Muscle of leg (tissue), 11 donors: ENCODE results near the gene OR10AD1. TPM values are rescaled to one million over a fixed set of nuclear protein-coding genes. Genes with fewer than 3 reads are reported as not detected.
A peak's percentile ranks its signal among the peaks of the same experiment; 100 is the strongest.

Experiments used
- DNase-seq: peaks from one replicate; pipeline ENCODE4 v3.0.0; 2013
- H3K27ac ChIP-seq: one replicate; pipeline ENCODE4 v1.5.1; 2013; ENCODE audit warnings: mild to moderate bottlenecking, low read length, control low read depth
- H3K27me3 ChIP-seq: one replicate; pipeline ENCODE4 v1.6.1; 2013; ENCODE audit warnings: low read length; ENCODE audit not compliant: control insufficient read depth, insufficient read depth
- H3K36me3 ChIP-seq: one replicate; pipeline ENCODE4 v1.6.1; 2013; ENCODE audit warnings: low read length; ENCODE audit not compliant: control insufficient read depth, insufficient read depth
- H3K4me1 ChIP-seq: one replicate; pipeline ENCODE4 v1.6.1; 2013; ENCODE audit warnings: low read length; ENCODE audit not compliant: control insufficient read depth, insufficient read depth
- H3K4me3 ChIP-seq: one replicate; pipeline ENCODE4 v1.5.1; 2013; ENCODE audit warnings: low read length, control low read depth
- H3K9me3 ChIP-seq: replicated peaks from 2 replicates; pipeline ENCODE4 v1.6.1; 2013; ENCODE audit warnings: low read depth, low read length; ENCODE audit not compliant: control insufficient read depth
- WGBS: methylation state at CpG from one replicate; pipeline ENCODE4 v1.1.5; 2013; ENCODE audit warnings: missing lambda C conversion rate; ENCODE audit not compliant: insufficient coverage; 5-methylcytosine and 5-hydroxymethylcytosine counted together
- polyA plus RNA-seq, 8 donors: library from polyadenylated mRNA; unstranded; fragments of 120-200 nt; gene quantifications; one replicate each; pipeline versions ENCODE4 v1.2.1 to v1.2.3, GENCODE V29; 2013; ENCODE audit warnings: inconsistent platforms in 1 of 8, low replicate concordance in 1 of 8; ENCODE audit not compliant: insufficient read length in 8 of 8, insufficient read depth in 1 of 8
- total RNA-seq: library from RNA; stranded (reverse); fragments of 120-200 nt; gene quantifications from one replicate; pipeline ENCODE4 v1.2.4, GENCODE V29; 2013

The OR10AD1 gene
- total and polyA plus RNA-seq, 9 donors, result 0.12 to 0.22 (median 0.15) TPM; not detected in 6

GRCh38 chr12:48193623-48194022, 9.5 kb downstream of the OR10AD1 start:
- H3K27ac ChIP-seq, result no peak overlapping the region
- no peak overlapping the region for H3K4me3 ChIP-seq
- DNase-seq, result no peak
- no CpG with 5 or more reads among the region's 2 CpGs for WGBS
- no peaks in the 10 kb centered on the region for H3K9me3 ChIP-seq
- H3K36me3 ChIP-seq, result no peaks in the 10 kb centered on the region
- H3K4me1 ChIP-seq, result peaks cover 8% of the 10 kb centered on the region
- peaks cover 2% of the 10 kb centered on the region for H3K27me3 ChIP-seq

- H3K27me3 ChIP-seq, result peaks cover 8% of the 10 kb centered on the region
- no peaks in the 10 kb centered on the region for H3K9me3 ChIP-seq
- H3K36me3 ChIP-seq, result no peaks in the 10 kb centered on the region
- H3K4me3 ChIP-seq, result no peak overlapping the region
- H3K27ac ChIP-seq, result no peak overlapping the region
- no CpG with 5 or more reads among the region's 1 CpG for WGBS
- DNase-seq, result no peak
- peaks cover 7% of the 10 kb centered on the region for H3K4me1 ChIP-seq
Observed at GRCh38 chr12:48192861-48193260, 10.2 kb downstream of the OR10AD1 start.

GRCh38 chr12:48191096-48191495, 12.0 kb downstream of the OR10AD1 start:
- H3K36me3 ChIP-seq, result no peaks in the 10 kb centered on the region
- no peak overlapping the region for H3K27ac ChIP-seq
- no peak overlapping the region for H3K4me3 ChIP-seq
- DNase-seq, result no peak
- H3K4me1 ChIP-seq, result no peaks in the 10 kb centered on the region
- H3K27me3 ChIP-seq, result peaks cover 16% of the 10 kb centered on the region
- no peaks in the 10 kb centered on the region for H3K9me3 ChIP-seq

GRCh38 chr12:48189331-48190125, 13.6 kb downstream of the OR10AD1 start:
- Histone ChIP-seq H3K4me3 (no peak overlapping the region), H3K27me3 (peaks cover 32% of the 10 kb centered on the region), H3K9me3 (no peaks in the 10 kb centered on the region), H3K4me1 (peaks cover 5% of the 10 kb centered on the region), H3K27ac (no peak overlapping the region), H3K36me3 (no peaks in the 10 kb centered on the region)
- DNase-seq, result peak; percentile 80
- WGBS, result 0% methylated on average over 1 of the region's 6 CpGs

- H3K27ac ChIP-seq, result no peak overlapping the region
- DNase-seq, result no peak
Observed at GRCh38 chr12:48187916-48188695, 15.0 kb downstream of the OR10AD1 start.

DNA sequence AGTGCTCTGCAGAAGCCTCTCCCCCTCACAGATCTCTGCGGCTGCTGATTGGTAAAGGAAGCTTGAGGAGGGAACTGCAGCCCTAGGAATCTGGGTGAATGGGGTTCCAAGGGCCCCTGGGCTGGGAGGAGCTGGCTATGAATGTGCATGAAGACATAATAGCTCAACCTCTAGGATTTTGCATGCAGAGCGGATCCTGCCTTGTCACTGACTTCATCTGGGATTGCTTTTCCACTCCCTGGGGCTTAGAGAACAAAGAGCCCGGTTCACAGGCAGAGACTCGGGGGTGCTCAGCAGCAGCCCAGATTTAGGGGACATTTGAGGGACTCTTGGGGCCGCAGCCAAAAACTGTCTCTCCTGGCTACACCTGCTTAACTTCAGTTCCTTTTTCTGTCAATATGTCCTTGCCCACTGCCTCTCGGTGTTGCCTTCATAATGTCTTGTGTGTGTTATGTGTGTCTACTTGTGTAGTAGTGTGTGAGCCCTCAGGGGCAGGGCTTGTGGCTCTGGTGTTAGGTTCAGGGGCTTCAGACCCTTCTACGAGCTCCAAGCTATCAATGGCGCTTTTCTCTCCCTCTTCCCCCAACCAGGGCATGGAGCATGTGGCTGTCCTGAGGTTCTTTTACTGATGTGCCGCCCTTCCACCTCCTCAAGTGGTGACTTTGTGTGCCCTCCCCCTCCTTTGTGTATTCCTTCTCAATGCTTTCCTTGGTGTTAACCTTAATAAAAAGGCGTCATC, 17.7 kb downstream of the OR10AD1 start:
- Histone ChIP-seq H3K27ac (no peak overlapping the region), H3K4me1 (peaks cover 24% of the 10 kb centered on the region), H3K9me3 (no peaks in the 10 kb centered on the region), H3K36me3 (no peaks in the 10 kb centered on the region), H3K4me3 (no peak overlapping the region), H3K27me3 (peaks cover 65% of the 10 kb centered on the region)
- 26% methylated on average over 4 of the region's 10 CpGs for WGBS
- DNase-seq, result no peak

More at GRCh38 chr12:48187916-48188695, 15.0 kb downstream of the OR10AD1 start:
- Histone ChIP-seq H3K36me3 (no peaks in the 10 kb centered on the region), H3K27me3 (peaks cover 44% of the 10 kb centered on the region), H3K9me3 (no peaks in the 10 kb centered on the region), H3K4me3 (no peak overlapping the region), H3K4me1 (peaks cover 18% of the 10 kb centered on the region)
- 80% methylated on average over 7 of the region's 10 CpGs for WGBS

GRCh38 chr12:48184549-48184922, 18.6 kb downstream of the OR10AD1 start:
- H3K9me3 ChIP-seq, result no peaks in the 10 kb centered on the region
- 3% methylated on average over 15 of the region's 20 CpGs for WGBS
- no peaks in the 10 kb centered on the region for H3K36me3 ChIP-seq
- DNase-seq, result no peak
- H3K27ac ChIP-seq, result no peak overlapping the region
- H3K27me3 ChIP-seq, result peaks cover 65% of the 10 kb centered on the region
- peak overlapping the region; percentile 20 for H3K4me3 ChIP-seq
- peaks cover 24% of the 10 kb centered on the region for H3K4me1 ChIP-seq

DNA sequence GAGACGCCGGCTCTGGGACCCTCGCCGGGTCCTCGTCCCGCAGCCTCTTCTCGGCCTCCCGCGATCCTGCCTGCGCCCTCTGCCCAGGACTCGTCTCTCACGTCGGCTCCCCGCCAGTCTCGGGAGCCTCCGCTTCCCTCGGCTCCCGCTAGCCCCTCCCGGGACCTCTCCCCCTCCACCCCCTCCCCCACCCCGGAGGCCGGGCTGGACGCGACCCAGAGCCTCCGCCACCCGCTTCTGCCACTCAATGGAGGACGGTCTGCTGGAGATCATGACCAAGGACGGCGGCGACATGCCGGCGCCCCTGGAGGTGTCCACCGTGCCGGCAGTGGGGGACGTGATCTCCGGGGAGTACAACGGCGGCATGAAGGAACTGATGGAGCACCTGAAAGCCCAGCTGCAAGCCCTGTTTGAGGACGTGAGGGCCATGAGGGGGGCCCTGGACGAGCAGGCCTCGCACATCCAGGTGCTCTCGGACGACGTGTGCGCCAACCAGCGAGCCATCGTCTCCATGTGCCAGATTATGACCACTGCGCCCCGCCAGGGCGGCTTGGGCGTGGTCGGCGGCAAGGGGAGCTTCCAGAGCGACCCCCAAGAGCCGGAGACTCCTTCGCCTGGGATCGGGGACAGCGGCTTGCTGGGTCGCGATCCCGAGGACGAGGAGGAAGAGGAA, 19.1 kb downstream of the OR10AD1 start:
- H3K9me3 ChIP-seq, result no peaks in the 10 kb centered on the region
- H3K27me3 ChIP-seq, result peaks cover 67% of the 10 kb centered on the region
- under 1% methylated on average over 57 of the region's 61 CpGs for WGBS
- H3K27ac ChIP-seq, result no peak overlapping the region
- peaks cover 24% of the 10 kb centered on the region for H3K4me1 ChIP-seq
- DNase-seq, result no peak
- H3K36me3 ChIP-seq, result no peaks in the 10 kb centered on the region
- H3K4me3 ChIP-seq, result peak overlapping the region; percentile 53

DNA sequence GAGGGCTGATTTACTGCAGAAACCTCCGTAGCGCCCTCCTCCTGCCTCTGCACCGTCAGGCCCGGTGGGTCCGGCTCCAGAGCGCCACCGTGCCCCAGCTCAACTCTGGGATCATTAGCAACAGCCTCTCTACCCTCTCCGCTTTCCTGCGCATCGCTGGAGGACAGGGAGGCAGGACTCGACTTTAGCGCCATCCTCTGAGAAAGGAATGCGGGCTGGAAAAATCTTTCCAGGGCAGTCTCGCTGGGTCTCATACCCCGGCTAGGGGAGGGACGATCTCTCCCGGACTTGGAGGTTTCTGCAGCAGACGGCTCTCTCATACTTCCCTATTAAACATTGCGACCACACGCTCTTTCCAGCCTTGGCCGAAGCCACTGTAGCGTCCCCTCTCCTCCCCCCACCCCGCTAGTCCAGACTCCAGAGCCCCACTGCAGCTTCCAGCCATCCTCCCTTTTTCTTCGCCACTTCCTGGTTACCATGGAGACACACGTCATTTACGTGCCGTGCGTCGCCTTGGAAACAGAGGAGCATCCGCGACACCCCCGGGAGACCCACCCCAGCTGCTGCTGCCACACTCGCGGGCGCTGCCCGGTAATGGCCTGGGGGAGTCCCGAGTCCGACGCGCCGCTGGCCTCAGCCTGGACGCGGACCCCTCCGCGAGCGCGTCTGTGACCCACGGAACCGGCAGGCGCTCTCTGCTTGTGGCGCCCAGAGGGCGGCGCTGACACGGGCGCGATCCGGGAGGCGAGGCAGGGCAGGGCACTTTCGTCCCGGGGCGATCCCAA, 19.8 kb downstream of the OR10AD1 start, which contains the start of gene CCDC184:
Gene CCDC184, plus strand, starts transcription at position 554 of the 785 bp plus-strand sequence. CDS start 479 bp downstream, outside the sequence.
- WGBS, result under 1% methylated on average over 55 of the region's 61 CpGs
- Histone ChIP-seq H3K27me3 (peaks cover 71% of the 10 kb centered on the region), H3K27ac (no peak within 1 kb of the TSS)

More for the DNA sequence above, 19.8 kb downstream of the OR10AD1 start, which contains the start of gene CCDC184:
- H3K4me3 ChIP-seq, result peak within 1 kb of the TSS; percentile 53
- H3K4me1 ChIP-seq, result peaks cover 24% of the 10 kb centered on the region
- H3K9me3 ChIP-seq, result no peaks in the 10 kb centered on the region
- no peaks in the 10 kb centered on the region for H3K36me3 ChIP-seq
- peak; percentile 87 for DNase-seq
